Pericardium fibroblast (primary cell): ENCODE measurements around the gene NDUFB3. TPM values are rescaled to one million over a fixed set of nuclear protein-coding genes. Genes with fewer than 3 reads are reported as not detected.

ENCODE experiments used
- total RNA-seq: library from RNA; depleted of rRNA; stranded (reverse); fragments of >200 nt; gene quantifications from 2 replicates; pipeline ENCODE4 v1.2.3, GENCODE V29; 2015

NDUFB3 gene
- 48.8 and 55.9 TPM in 2 replicates for total RNA-seq

DNA sequence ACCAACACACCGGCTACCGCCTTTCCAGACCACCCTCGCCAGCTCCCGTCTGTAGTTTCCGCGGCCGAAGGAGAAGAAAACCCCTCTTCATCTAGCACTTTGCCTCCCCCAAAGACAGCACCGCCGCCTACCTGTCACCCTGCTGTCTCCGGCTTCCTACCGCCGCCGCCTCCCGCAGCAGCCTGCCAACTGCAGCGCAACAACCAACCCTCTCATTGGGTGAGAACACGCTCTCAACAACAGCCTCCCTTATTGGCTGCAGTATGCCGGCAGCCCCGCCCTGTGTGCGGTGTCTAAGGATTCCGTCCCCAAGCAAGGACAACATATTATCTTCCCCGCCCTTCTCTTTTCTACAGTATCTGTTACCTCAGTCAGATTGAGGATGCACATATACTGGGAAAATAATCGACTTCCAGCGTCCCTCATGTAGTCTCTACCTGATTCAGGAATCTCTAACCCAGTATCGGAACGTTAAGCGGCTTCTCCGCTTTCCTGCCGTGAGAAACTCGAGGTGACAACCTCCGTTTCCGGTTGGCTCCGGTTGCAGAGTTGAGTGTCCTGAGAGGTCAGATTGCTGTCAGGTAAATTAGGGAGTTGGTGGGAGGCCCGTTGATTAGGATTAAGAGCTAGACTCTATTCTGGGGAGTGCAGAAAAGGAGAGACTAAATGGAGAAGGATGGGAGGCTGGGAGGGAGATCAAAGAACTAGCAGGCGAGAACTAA is at the start of gene NDUFB3, which contains the start of gene HYCC2:
Gene NDUFB3, plus strand, starts transcription at position 523 of the 722 bp plus-strand sequence. CDS start 6,882 bp downstream, outside the sequence.
Gene HYCC2, minus strand, starts transcription at position 193 of the 722 bp plus-strand sequence. CDS start 47,662 bp downstream, outside the sequence.

DNA sequence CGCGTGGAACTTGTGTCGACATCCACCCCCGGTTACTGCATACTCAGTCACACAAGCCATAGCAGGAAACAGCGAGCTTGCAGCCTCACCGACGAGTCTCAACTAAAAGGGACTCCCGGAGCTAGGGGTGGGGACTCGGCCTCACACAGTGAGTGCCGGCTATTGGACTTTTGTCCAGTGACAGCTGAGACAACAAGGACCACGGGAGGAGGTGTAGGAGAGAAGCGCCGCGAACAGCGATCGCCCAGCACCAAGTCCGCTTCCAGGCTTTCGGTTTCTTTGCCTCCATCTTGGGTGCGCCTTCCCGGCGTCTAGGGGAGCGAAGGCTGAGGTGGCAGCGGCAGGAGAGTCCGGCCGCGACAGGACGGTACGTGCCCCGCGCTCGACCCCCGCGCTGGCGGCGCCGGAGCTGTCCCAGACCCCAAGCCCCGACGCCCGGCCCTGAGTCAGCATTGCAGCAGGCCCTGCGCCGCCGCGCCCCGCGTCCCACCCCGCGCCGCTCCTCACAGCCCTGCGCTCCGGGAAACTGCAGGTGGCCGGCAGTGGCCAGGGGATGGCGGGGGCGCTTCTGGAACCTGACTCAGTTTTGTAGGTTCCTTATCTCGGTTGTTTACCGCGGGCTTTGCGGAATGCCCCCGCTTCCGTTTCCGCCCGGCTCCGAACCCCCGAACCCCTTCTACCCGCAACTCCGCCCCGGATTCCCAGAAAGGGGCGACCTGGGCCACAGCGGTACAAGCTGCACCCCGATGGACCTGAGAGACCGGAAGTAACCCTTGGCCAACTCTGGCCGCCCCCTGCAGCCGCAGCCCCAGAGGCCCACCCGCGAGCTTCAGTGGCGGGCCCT is 44.5 kb downstream of the NDUFB3 start, which contains the start of gene CFLAR:
Gene CFLAR, plus strand, starts transcription at position 50 of the 844 bp plus-strand sequence. CDS start 13,702 bp downstream, outside the sequence.

Other genes with a start within 250 kb of the NDUFB3 start
- gene CLK1, start 207.3 kb upstream of the NDUFB3 start, total RNA-seq: 37.5 and 38.5 TPM in 2 replicates
- 13.8 and 20.1 TPM in 2 replicates for gene PPIL3, start 182.9 kb upstream of the NDUFB3 start, total RNA-seq
- gene NIF3L1, start 182.6 kb upstream of the NDUFB3 start, total RNA-seq: 13.4 and 19.3 TPM in 2 replicates
- gene ORC2, start 108.3 kb upstream of the NDUFB3 start, total RNA-seq: 6.2 and 11.9 TPM in 2 replicates
- gene HYCC2, start 330 bp upstream of the NDUFB3 start, total RNA-seq: 2.2 and 9.4 TPM in 2 replicates
- 21.2 and 34.2 TPM in 2 replicates for gene CFLAR, start 44.2 kb downstream of the NDUFB3 start, total RNA-seq
- 4.0 and 6.2 TPM in 2 replicates for gene CASP10, start 111.1 kb downstream of the NDUFB3 start, total RNA-seq
- gene CASP8, start 188.5 kb downstream of the NDUFB3 start, total RNA-seq: 8.9 and 18.2 TPM in 2 replicates